Stomach smooth muscle (tissue), 2 donors: Measurements from ENCODE around the gene PPP1R14B.

Experiments used
- H3K27ac ChIP-seq: one replicate; pipeline ENCODE4 v1.7.0; 2013; ENCODE audit warnings: mild to moderate bottlenecking, low read length, inconsistent platforms
- H3K27me3 ChIP-seq, 2 donors: one replicate each; pipeline ENCODE4 v1.7.0; 2013; ENCODE audit warnings: low read length in 2 of 2; ENCODE audit not compliant: insufficient read depth in 2 of 2, control insufficient read depth in 1 of 2
- H3K36me3 ChIP-seq, 2 donors: one replicate each; pipeline ENCODE4 v1.7.0; 2013; ENCODE audit warnings: low read length in 2 of 2; ENCODE audit not compliant: control insufficient read depth in 2 of 2, insufficient read depth in 2 of 2
- H3K4me1 ChIP-seq: one replicate; pipeline ENCODE4 v1.7.0; 2013; ENCODE audit warnings: low read length; ENCODE audit not compliant: control insufficient read depth, insufficient read depth
- H3K4me3 ChIP-seq, 2 donors: one replicate each; pipeline ENCODE4 v1.7.0; 2013; ENCODE audit warnings: low read length in 2 of 2
- H3K9ac ChIP-seq, 2 donors: one replicate each; pipeline ENCODE4 v1.7.0; 2013; ENCODE audit warnings: low read length in 2 of 2, mild to moderate bottlenecking in 1 of 2
- H3K9me3 ChIP-seq, 2 donors: one replicate each; pipeline ENCODE4 v1.7.0; 2013; ENCODE audit warnings: low read length in 2 of 2; ENCODE audit not compliant: control insufficient read depth in 2 of 2
- donor health status: healthy.
- donor health status: Pancreatic carcinoma.

PPP1R14B gene

DNA sequence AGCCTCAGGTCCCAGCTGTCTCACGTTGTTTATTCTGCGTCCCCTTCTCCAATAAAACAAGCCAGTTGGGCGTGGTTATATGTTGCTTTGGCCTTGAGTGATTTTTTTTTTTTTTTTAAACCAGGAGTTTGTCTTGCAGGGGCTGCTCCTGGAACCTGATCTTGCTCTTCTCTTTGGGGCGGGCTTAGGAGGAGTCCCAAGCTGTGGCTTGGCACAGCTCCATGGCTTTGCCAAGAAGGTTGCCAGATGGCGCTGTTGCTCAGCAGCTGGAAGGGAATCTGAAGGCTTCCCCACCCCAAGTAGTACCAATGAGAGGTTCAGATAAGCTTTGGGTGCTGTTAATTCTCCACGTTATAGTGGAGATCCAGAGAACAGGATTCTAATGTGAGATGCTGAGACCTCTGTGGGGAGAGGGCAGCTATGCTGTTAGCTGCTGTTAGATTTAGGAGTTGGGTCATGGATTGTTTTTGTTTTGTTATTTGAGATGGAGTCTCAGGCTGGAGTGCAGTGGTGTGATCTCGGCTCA, 42.2 kb downstream of the PPP1R14B start:
- no peaks in the 10 kb centered on the region for H3K9me3 ChIP-seq
- no peak overlapping the region for H3K4me3 ChIP-seq
- H3K36me3 ChIP-seq: peaks cover 39 to 44% of the 10 kb centered on the region in 2 donors
- H3K4me1 ChIP-seq: peaks cover 24% of the 10 kb centered on the region
- no peak overlapping the region for H3K9ac ChIP-seq
- H3K27me3 ChIP-seq: no peaks in the 10 kb centered on the region
- peak overlapping the region; percentile 31 for H3K27ac ChIP-seq

DNA sequence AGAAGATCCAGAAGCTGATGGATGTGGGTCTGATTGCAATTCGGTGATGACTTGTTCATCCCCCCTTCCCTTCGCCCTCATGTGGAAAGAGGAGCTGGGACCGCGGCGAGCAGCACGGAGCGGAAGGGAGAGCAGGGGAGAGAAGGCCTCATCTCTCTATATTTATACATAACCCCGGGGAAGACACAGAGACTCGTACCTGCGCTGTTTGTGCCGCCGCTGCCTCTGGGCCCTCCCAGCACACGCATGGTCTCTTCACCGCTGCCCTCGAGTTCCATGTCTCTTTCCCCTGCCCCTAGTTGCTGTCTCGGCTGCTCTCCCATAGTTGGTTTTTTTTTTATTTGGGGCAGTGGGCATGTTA, 42.7 kb downstream of the PPP1R14B start:
- H3K4me3 ChIP-seq: no peak overlapping the region
- H3K9me3 ChIP-seq: no peaks in the 10 kb centered on the region
- peaks cover 24% of the 10 kb centered on the region for H3K4me1 ChIP-seq
- peaks cover 39 to 44% of the 10 kb centered on the region in 2 donors for H3K36me3 ChIP-seq
- H3K27me3 ChIP-seq: no peaks in the 10 kb centered on the region
- H3K27ac ChIP-seq: no peak overlapping the region
- H3K9ac ChIP-seq: no peak overlapping the region

DNA sequence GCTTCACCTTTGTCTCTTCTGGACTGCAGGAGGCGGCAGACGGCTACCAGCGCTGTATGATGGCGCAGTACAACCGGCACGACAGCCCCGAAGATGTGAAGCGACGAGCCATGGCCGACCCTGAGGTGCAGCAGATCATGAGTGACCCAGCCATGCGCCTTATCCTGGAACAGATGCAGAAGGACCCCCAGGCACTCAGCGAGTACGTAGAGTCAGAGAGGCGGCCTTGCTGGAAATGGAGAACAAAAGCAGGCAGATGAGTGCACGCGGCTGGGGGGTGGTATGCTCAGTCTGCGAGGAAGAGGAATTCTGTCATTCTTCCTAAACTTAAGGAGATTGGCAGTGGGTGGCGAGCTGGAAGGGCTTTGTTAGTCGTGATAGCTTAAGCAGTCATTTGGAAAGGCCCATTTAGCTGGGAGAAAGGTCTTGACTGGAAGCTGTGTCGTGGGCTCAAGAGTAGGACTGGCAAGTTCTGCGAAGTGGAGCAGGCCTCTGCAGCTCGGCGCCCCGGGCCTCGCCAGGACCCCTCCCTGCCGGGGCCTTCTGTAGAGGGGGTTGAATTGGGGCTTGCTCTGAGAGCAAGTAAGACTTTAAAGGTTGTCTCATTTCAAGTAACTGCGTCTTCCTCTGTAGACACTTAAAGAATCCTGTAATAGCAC, 43.2 kb downstream of the PPP1R14B start:
- Histone ChIP-seq H3K27me3 (no peaks in the 10 kb centered on the region), H3K4me1 (peaks cover 21% of the 10 kb centered on the region), H3K9ac (no peak overlapping the region), H3K36me3 (peaks cover 39 to 44% of the 10 kb centered on the region in 2 donors), H3K4me3 (no peak overlapping the region), H3K9me3 (no peaks in the 10 kb centered on the region), H3K27ac (no peak overlapping the region)

DNA sequence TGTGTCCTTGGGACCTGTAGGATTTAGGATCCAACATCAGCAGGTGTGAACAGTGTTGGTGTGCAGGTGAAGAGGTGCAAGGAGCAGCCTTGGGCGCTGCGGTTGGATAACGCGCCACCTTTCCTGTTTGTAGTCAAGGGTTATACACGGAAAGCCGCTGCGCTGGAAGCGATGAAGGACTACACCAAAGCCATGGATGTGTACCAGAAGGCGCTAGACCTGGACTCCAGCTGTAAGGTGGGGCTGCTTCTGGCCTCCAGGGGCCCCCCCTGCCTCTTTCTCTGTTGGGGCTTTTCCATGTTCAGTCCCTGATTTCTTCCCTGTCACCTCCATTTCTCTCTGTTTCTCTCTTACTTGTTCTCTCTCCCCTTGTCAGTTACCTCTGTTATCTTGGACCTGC, 43.8 kb downstream of the PPP1R14B start:
- no peak overlapping the region for H3K4me3 ChIP-seq
- no peak overlapping the region for H3K9ac ChIP-seq
- no peaks in the 10 kb centered on the region for H3K27me3 ChIP-seq
- peaks cover 15% of the 10 kb centered on the region for H3K4me1 ChIP-seq
- H3K9me3 ChIP-seq: no peaks in the 10 kb centered on the region
- no peak overlapping the region for H3K27ac ChIP-seq
- peaks cover 39 to 44% of the 10 kb centered on the region in 2 donors for H3K36me3 ChIP-seq

DNA sequence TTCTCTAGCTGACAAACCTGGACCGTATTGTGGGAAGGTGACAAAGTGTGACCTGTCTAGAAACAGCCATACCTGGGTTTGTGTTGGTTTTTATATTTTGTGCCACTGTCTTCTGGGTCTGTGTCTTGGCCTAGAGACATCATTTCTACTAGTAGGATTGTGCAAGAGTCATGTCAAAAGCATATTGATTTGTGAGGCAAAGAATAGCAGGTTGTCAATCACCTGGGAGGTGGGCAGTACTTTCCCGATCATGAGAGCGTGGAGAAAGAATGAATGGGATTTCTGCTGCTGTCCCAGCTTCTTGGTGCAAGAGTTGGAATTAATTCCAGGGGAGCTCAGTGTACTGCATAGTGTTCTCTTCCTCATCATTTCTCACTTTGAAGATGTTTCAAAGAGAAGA, 45.2 kb downstream of the PPP1R14B start:
- Histone ChIP-seq H3K36me3 (peaks cover 52 to 53% of the 10 kb centered on the region in 2 donors), H3K27me3 (no peaks in the 10 kb centered on the region), H3K9ac (no peak overlapping the region), H3K9me3 (no peaks in the 10 kb centered on the region), H3K27ac (no peak overlapping the region), H3K4me3 (no peak overlapping the region), H3K4me1 (peaks cover 10% of the 10 kb centered on the region)

DNA sequence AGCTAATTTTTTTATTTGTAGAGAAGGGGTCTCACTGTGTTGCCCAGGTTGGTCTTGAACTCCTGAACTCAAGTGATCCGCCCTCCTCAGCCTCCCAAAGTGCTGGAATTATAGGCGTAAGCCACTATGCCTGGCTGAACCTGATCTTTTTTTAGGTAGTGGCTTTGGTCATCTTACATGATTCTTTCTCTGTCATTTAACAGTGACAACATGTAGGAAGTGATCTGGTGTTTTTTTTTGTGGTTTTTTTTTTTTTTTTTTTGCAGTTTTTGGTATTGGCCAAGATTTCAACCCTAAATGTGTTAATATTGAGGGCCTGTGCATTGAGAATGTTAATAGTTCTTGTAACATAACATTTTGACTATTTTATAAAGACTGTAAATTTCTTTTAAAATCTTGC, 48.2 kb downstream of the PPP1R14B start:
- no peaks in the 10 kb centered on the region for H3K27me3 ChIP-seq
- H3K9ac ChIP-seq: no peak overlapping the region
- no peak overlapping the region for H3K4me3 ChIP-seq
- peaks cover 68% of the 10 kb centered on the region in 2 donors for H3K36me3 ChIP-seq
- H3K4me1 ChIP-seq: no peaks in the 10 kb centered on the region
- no peak overlapping the region for H3K27ac ChIP-seq
- no peaks in the 10 kb centered on the region for H3K9me3 ChIP-seq

DNA sequence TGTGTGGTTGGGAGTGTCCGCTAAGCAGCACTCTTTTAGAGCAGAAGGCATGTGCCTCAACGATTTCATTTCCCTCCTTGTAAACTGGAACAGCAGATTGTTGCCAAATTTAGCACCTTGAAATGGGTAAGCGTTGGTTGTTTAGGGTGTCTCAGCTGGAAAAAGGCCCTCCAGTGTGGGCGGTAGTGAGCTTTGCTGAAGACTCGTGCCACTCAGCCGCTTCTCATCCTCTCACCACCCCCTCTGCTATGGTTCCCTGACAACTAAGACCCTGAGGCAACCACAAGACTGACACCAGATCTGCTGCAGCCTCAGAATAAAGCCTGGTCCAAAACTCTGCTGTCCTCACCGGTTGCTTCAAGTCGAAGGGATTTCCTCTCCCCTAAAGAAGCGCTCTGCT, 50.1 kb downstream of the PPP1R14B start:
- Histone ChIP-seq H3K9me3 (no peaks in the 10 kb centered on the region), H3K4me3 (no peak overlapping the region)

More for the DNA sequence above, 50.1 kb downstream of the PPP1R14B start:
- H3K36me3 ChIP-seq: peaks cover 60 to 64% of the 10 kb centered on the region in 2 donors
- H3K9ac ChIP-seq: no peak overlapping the region
- H3K4me1 ChIP-seq: no peaks in the 10 kb centered on the region
- H3K27me3 ChIP-seq: no peaks in the 10 kb centered on the region
- no peak overlapping the region for H3K27ac ChIP-seq
